Activated CD8-positive, alpha-beta T cell treated with anti-CD3 and anti-CD28 coated beads for 36 hours (primary cell): ENCODE measurements around the gene SLC9A2. TPM values are rescaled to one million over a fixed set of nuclear protein-coding genes. Genes with fewer than 3 reads are reported as not detected.

ENCODE experiments used
- ATAC-seq: fragments of 200-7000 bp; cut with Tn5 transposase; one replicate; pipeline ENCODE4 v1.10.0; 2021; ENCODE audit warnings: mild to moderate bottlenecking, moderate library complexity
- CTCF ChIA-PET: fragments of 350-600 bp; sonication (Branson Sonifier 250); formaldehyde crosslinking; loops from one replicate; lab custom pipeline; 2021; ENCODE audit warnings: antibody characterized with exemption; lab: Charles Lee
- POLR2A ChIA-PET: fragments of 350-600 bp; sonication (Branson Sonifier 250); formaldehyde crosslinking; loops from one replicate; lab custom pipeline; 2021; ENCODE audit warnings: antibody characterized with exemption; lab: Charles Lee
- DNase-seq: peaks from one replicate; pipeline ENCODE4 v3.0.0-alpha.2; 2020
- H3K27ac Mint-ChIP-seq: one replicate; pipeline ENCODE4 v1.8.0; 2021; ENCODE audit warnings: mild to moderate bottlenecking, mixed read lengths
- H3K27me3 Mint-ChIP-seq: one replicate; pipeline ENCODE4 v1.8.0; 2021; ENCODE audit warnings: mixed read lengths
- H3K36me3 Mint-ChIP-seq: one replicate; pipeline ENCODE4 v1.8.0; 2021; ENCODE audit warnings: low read depth, mixed read lengths
- H3K4me1 Mint-ChIP-seq: one replicate; pipeline ENCODE4 v1.8.0; 2021; ENCODE audit warnings: low read depth, mixed read lengths
- H3K4me3 Mint-ChIP-seq: one replicate; pipeline ENCODE4 v1.8.0; 2021; ENCODE audit warnings: mild to moderate bottlenecking, moderate library complexity, mixed read lengths
- H3K9me3 Mint-ChIP-seq: one replicate; pipeline ENCODE4 v1.8.0; 2021; ENCODE audit warnings: mixed read lengths
- intact Hi-C: fragments of 100-400 bp; cut with micrococcal nuclease; formaldehyde crosslinking; loops from one replicate; pipeline ENCODE4 v1.10.0; 2022
- total RNA-seq, 2 experiments: library from RNA; stranded (reverse); gene quantifications; one replicate each; pipeline ENCODE4 v1.2.3, GENCODE V29; 2021
- TF ChIP-seq, protein P1 (sequence below): fragments of 200-600 bp; IDR thresholded peaks from one replicate; pipeline ENCODE4 v1.8.0; 2022; ENCODE audit warnings: antibody characterized with exemption, mild to moderate bottlenecking

SLC9A2 gene
- total RNA-seq, 2 experiments from 2014 or later = 0.05 to 0.18 TPM

DNA sequence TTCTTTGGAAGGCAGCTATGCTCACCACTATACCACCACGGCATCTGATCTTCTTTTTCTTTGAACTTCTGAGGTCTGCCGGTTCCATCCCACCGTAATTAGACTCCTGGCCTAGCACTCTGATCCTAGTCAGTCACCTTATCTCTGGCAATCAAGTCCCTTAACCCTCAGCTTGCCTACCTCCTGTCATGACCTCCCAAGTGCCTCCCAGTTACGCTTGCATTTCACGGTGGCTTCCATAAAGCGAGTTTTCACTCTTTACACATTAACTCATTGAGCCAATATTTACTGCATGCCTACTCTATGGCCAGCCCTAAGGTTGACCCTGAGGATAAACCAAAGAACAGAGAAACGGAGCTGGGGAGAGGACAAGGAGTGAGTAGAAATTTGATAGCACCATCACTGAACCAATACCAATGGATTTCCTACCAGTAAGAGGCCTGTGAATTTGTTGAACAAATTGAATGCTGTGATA, 104.7 kb downstream of the SLC9A2 start:
- no peak for ATAC-seq
- TF ChIP-seq, protein P1, sequence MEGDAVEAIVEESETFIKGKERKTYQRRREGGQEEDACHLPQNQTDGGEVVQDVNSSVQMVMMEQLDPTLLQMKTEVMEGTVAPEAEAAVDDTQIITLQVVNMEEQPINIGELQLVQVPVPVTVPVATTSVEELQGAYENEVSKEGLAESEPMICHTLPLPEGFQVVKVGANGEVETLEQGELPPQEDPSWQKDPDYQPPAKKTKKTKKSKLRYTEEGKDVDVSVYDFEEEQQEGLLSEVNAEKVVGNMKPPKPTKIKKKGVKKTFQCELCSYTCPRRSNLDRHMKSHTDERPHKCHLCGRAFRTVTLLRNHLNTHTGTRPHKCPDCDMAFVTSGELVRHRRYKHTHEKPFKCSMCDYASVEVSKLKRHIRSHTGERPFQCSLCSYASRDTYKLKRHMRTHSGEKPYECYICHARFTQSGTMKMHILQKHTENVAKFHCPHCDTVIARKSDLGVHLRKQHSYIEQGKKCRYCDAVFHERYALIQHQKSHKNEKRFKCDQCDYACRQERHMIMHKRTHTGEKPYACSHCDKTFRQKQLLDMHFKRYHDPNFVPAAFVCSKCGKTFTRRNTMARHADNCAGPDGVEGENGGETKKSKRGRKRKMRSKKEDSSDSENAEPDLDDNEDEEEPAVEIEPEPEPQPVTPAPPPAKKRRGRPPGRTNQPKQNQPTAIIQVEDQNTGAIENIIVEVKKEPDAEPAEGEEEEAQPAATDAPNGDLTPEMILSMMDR = no peak
- CTCF ChIA-PET = no interaction called here
- no peaks in the 10 kb centered on the region for H3K27me3 Mint-ChIP-seq
- peaks cover 53% of the 10 kb centered on the region for H3K36me3 Mint-ChIP-seq
- H3K4me3 Mint-ChIP-seq = no peak overlapping the region
- H3K9me3 Mint-ChIP-seq = no peaks in the 10 kb centered on the region
- no peaks in the 10 kb centered on the region for H3K4me1 Mint-ChIP-seq
- H3K27ac Mint-ChIP-seq = no peak overlapping the region
- intact Hi-C loops = no loop called here
- DNase-seq = no peak
- POLR2A ChIA-PET = no interaction called here

- ChIA-PET CTCF (no interaction called here), POLR2A (no interaction called here)
- no peaks in the 10 kb centered on the region for H3K9me3 Mint-ChIP-seq
- H3K4me1 Mint-ChIP-seq = no peaks in the 10 kb centered on the region
- DNase-seq (no peak), ATAC-seq (no peak)
- no peak overlapping the region for H3K27ac Mint-ChIP-seq
- H3K36me3 Mint-ChIP-seq = peaks cover 51% of the 10 kb centered on the region
- intact Hi-C loops = no loop called here
- TF ChIP-seq, protein P1 = no peak
- H3K4me3 Mint-ChIP-seq = no peak overlapping the region
- no peaks in the 10 kb centered on the region for H3K27me3 Mint-ChIP-seq
Measured at GRCh38 chr2:102724553-102724952, 105.2 kb downstream of the SLC9A2 start.

- DNase-seq (no peak), ATAC-seq (no peak)
- H3K36me3 Mint-ChIP-seq = peaks cover 40% of the 10 kb centered on the region
- no peaks in the 10 kb centered on the region for H3K4me1 Mint-ChIP-seq
- no peak overlapping the region for H3K27ac Mint-ChIP-seq
- ChIA-PET POLR2A (interaction anchor here (0.8 kb wide), 1 partner anchor 10 kb away, joined by 3 read pairs; a partner anchor contains a TSS), CTCF (no interaction called here)
- H3K27me3 Mint-ChIP-seq = no peaks in the 10 kb centered on the region
- no peaks in the 10 kb centered on the region for H3K9me3 Mint-ChIP-seq
- intact Hi-C loops = no loop called here
- TF ChIP-seq, protein P1 = no peak
- no peak overlapping the region for H3K4me3 Mint-ChIP-seq
Measured at GRCh38 chr2:102726128-102727087, 107.1 kb downstream of the SLC9A2 start.

DNA sequence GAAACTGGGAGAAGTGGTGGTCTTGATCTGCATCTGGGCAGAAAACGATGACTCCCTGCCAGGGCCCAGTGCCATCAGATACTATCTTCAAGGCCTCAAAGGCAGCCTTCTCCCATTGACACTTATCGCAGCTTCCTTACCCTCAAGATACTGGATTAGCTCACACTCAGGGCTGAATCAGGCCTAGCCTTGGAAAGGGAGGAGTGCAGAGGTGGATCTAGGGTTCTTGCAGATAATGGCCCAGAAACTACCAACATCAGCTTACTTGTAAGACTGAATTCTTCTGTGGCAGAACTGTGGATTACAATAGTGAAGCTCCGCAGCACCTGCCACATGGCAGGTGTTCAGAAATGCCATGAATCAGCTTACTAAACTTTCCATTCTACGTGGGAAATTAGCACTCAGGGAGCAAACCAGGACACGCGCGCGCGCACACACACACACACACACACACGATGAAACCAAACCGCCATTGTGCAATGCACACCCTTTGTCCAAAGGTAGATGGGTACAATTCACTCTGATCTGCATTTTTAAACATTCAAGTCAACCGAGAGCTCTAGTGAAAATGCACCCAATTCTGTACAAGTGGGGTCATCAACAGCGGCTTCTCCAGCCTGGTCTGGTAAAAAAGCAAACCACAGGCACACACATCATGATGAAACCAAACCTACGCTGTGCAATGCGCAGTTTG, 116.2 kb downstream of the SLC9A2 start:
- POLR2A ChIA-PET = interaction anchor here (0.9 to 1.0 kb wide), 3 partner anchors 13 to 21 kb away, joined by 3 read pairs; no protein-coding TSS in a partner anchor
- intact Hi-C loops = no loop called here
- Mint-ChIP-seq H3K36me3 (peaks cover 8% of the 10 kb centered on the region), H3K27me3 (no peaks in the 10 kb centered on the region), H3K4me3 (peak overlapping the region; percentile 95), H3K9me3 (no peaks in the 10 kb centered on the region), H3K4me1 (peaks cover 39% of the 10 kb centered on the region), H3K27ac (peak overlapping the region; percentile 92)
- ATAC-seq (no peak), DNase-seq (no peak)
- TF ChIP-seq, protein P1 = no peak
- CTCF ChIA-PET = interaction anchor here (1.2 to 8.3 kb wide), 3 partner anchors 18 to 262 kb away, joined by 4 to 69 read pairs (median 25); partner anchors contain the start of gene SLC9A4
